Activated T-helper 1 cell treated with anti-CD3 and anti-CD28 coated beads, Interleukin-2, amount 50 U/mL, for 16 hours (primary cell): ENCODE data around the gene C13orf46.
"Not testable (repeated sequence)": the region's sequence is repeated elsewhere in the genome, so short reads cannot be mapped to it uniquely, and the experiment has no call there.

Experiments
- DNase-seq, 2 donors: peaks; one replicate each; pipeline ENCODE4 v3.0.0-alpha.2; 2020; ENCODE audit warnings: low read depth in 1 of 2, low spot score in 1 of 2

Gene C13orf46

GRCh38 chr13:113973218-113974164 is at the start of gene C13orf46:
Gene C13orf46 (minus strand): TSS chr13:113974076. CDS start chr13:113973997, 79 bp downstream.
- DNase-seq: no peak

GRCh38 chr13:114022876-114023275 is 49.0 kb upstream of the C13orf46 start:
- no peak for DNase-seq

- no peak for DNase-seq
Measured at GRCh38 chr13:114022309-114022669, 48.4 kb upstream of the C13orf46 start.

GRCh38 chr13:114021464-114022308 is 47.8 kb upstream of the C13orf46 start:
- DNase-seq: no peak

GRCh38 chr13:114020750-114021463 is 47.0 kb upstream of the C13orf46 start:
- DNase-seq: no peak

- not testable (repeated sequence) for DNase-seq
Measured at GRCh38 chr13:114020134-114020533, 46.3 kb upstream of the C13orf46 start.

GRCh38 chr13:114019367-114019766 is 45.5 kb upstream of the C13orf46 start:
- no peak for DNase-seq

GRCh38 chr13:114018461-114019055 is 44.7 kb upstream of the C13orf46 start:
- DNase-seq: no peak

GRCh38 chr13:114017966-114018365 is 44.1 kb upstream of the C13orf46 start:
- no peak for DNase-seq

- no peak for DNase-seq
Measured at GRCh38 chr13:114017028-114017630, 43.3 kb upstream of the C13orf46 start.

- no peak for DNase-seq
Measured at GRCh38 chr13:114016321-114017027, 42.6 kb upstream of the C13orf46 start.

- DNase-seq: no peak
Measured at GRCh38 chr13:114015969-114016295, 42.1 kb upstream of the C13orf46 start.

GRCh38 chr13:114015111-114015968 is 41.5 kb upstream of the C13orf46 start:
- no peak for DNase-seq

- DNase-seq: no peak
Measured at GRCh38 chr13:114013952-114014629, 40.2 kb upstream of the C13orf46 start.

- no peak for DNase-seq
Measured at GRCh38 chr13:114013336-114013735, 39.5 kb upstream of the C13orf46 start.

- DNase-seq: no peak
Measured at GRCh38 chr13:114012921-114013320, 39.0 kb upstream of the C13orf46 start.

- DNase-seq: no peak
Measured at GRCh38 chr13:114012141-114012540, 38.3 kb upstream of the C13orf46 start.

- no peak for DNase-seq
Measured at GRCh38 chr13:114011226-114011625, 37.4 kb upstream of the C13orf46 start.
